Measurements from ENCODE around the gene WDR20. TPM values are rescaled to one million over a fixed set of nuclear protein-coding genes. Genes with fewer than 3 reads are reported as not detected.
A peak's percentile ranks its signal among the peaks of the same experiment; 100 is the strongest.

The WDR20 gene
- polyA plus RNA-seq, 4 donors: 14.6 to 33.1 (median 23.3) TPM

GRCh38 chr14:102213984-102214658 is 74.4 kb downstream of the WDR20 start:
- H3K9me3 ChIP-seq (ENCODE audit: control insufficient read depth in 2 of 2, insufficient read depth in 1 of 2, low read depth in 1 of 2, low read length in 1 of 2): no peaks in the 10 kb centered on the region
- H3K27me3 ChIP-seq (ENCODE audit: control insufficient read depth in 3 of 3, insufficient read depth in 3 of 3, low read length in 3 of 3): no peaks in the 10 kb centered on the region
- H3K36me3 ChIP-seq (ENCODE audit: control insufficient read depth in 3 of 3, insufficient read depth in 2 of 3, low read depth in 1 of 3, low read length in 3 of 3): peaks cover 0 to 72% (median 5%) of the 10 kb centered on the region in 3 donors
- no peak overlapping the region for H3K27ac ChIP-seq (ENCODE audit: low read depth in 1 of 3, low read length in 2 of 3)
- DNase-seq: no peak
- H3K4me3 ChIP-seq (ENCODE audit: low read depth in 1 of 3, low read length in 3 of 3): no peak overlapping the region
- 90 to 92% (median 91%) methylated on average over 25 of the region's 25 CpGs for WGBS, 3 donors
- H3K4me1 ChIP-seq (ENCODE audit: control insufficient read depth in 3 of 3, insufficient read depth in 2 of 3, low read depth in 1 of 3, low read length in 2 of 3): no peaks in the 10 kb centered on the region
- FAIRE-seq: no peak

- Histone ChIP-seq H3K27me3 (ENCODE audit: control insufficient read depth in 3 of 3, insufficient read depth in 3 of 3, low read length in 3 of 3) (no peaks in the 10 kb centered on the region), H3K4me1 (ENCODE audit: control insufficient read depth in 3 of 3, insufficient read depth in 2 of 3, low read depth in 1 of 3, low read length in 2 of 3) (no peaks in the 10 kb centered on the region), H3K36me3 (ENCODE audit: control insufficient read depth in 3 of 3, insufficient read depth in 2 of 3, low read depth in 1 of 3, low read length in 3 of 3) (peaks cover 0 to 77% (median 10%) of the 10 kb centered on the region in 3 donors), H3K4me3 (ENCODE audit: low read depth in 1 of 3, low read length in 3 of 3) (no peak overlapping the region), H3K9me3 (ENCODE audit: control insufficient read depth in 2 of 2, insufficient read depth in 1 of 2, low read depth in 1 of 2, low read length in 1 of 2) (no peaks in the 10 kb centered on the region), H3K27ac (ENCODE audit: low read depth in 1 of 3, low read length in 2 of 3) (no peak overlapping the region)
- FAIRE-seq: no peak
- WGBS, 3 donors: 71 to 89% (median 87%) methylated on average over 12 of the region's 12 CpGs
- peak in 1 of 2 donors; percentile 8 for DNase-seq
Measured at GRCh38 chr14:102215071-102215470, 75.4 kb downstream of the WDR20 start.

- H3K36me3 ChIP-seq (ENCODE audit: control insufficient read depth in 3 of 3, insufficient read depth in 2 of 3, low read depth in 1 of 3, low read length in 3 of 3): peaks cover 0 to 75% (median 9%) of the 10 kb centered on the region in 3 donors
- DNase-seq: no peak
- H3K4me3 ChIP-seq (ENCODE audit: low read depth in 1 of 3, low read length in 3 of 3): no peak overlapping the region
- no peak for FAIRE-seq
- WGBS, 3 donors: 87 to 94% (median 92%) methylated on average over 20 of the region's 20 CpGs
- H3K27me3 ChIP-seq (ENCODE audit: control insufficient read depth in 3 of 3, insufficient read depth in 3 of 3, low read length in 3 of 3): no peaks in the 10 kb centered on the region
- no peak overlapping the region for H3K27ac ChIP-seq (ENCODE audit: low read depth in 1 of 3, low read length in 2 of 3)
- H3K4me1 ChIP-seq (ENCODE audit: control insufficient read depth in 3 of 3, insufficient read depth in 2 of 3, low read depth in 1 of 3, low read length in 2 of 3): no peaks in the 10 kb centered on the region
- no peaks in the 10 kb centered on the region for H3K9me3 ChIP-seq (ENCODE audit: control insufficient read depth in 2 of 2, insufficient read depth in 1 of 2, low read depth in 1 of 2, low read length in 1 of 2)
Measured at GRCh38 chr14:102215576-102216250, 76.0 kb downstream of the WDR20 start.

GRCh38 chr14:102217399-102217798 is 77.7 kb downstream of the WDR20 start:
- no peak overlapping the region for H3K4me3 ChIP-seq (ENCODE audit: low read depth in 1 of 3, low read length in 3 of 3)
- no peaks in the 10 kb centered on the region for H3K27me3 ChIP-seq (ENCODE audit: control insufficient read depth in 3 of 3, insufficient read depth in 3 of 3, low read length in 3 of 3)
- WGBS, 3 donors: 92 to 98% (median 96%) methylated on average over 10 of the region's 10 CpGs
- no peak overlapping the region for H3K27ac ChIP-seq (ENCODE audit: low read depth in 1 of 3, low read length in 2 of 3)
- H3K4me1 ChIP-seq (ENCODE audit: control insufficient read depth in 3 of 3, insufficient read depth in 2 of 3, low read depth in 1 of 3, low read length in 2 of 3): peaks cover 0 to 6% (median 0%) of the 10 kb centered on the region in 3 donors
- DNase-seq (no peak), FAIRE-seq (no peak)
- peaks cover 0 to 74% (median 6%) of the 10 kb centered on the region in 3 donors for H3K36me3 ChIP-seq (ENCODE audit: control insufficient read depth in 3 of 3, insufficient read depth in 2 of 3, low read depth in 1 of 3, low read length in 3 of 3)
- no peaks in the 10 kb centered on the region for H3K9me3 ChIP-seq (ENCODE audit: control insufficient read depth in 2 of 2, insufficient read depth in 1 of 2, low read depth in 1 of 2, low read length in 1 of 2)

GRCh38 chr14:102217987-102218421 is 78.3 kb downstream of the WDR20 start:
- 91 to 94% (median 93%) methylated on average over 14 of the region's 14 CpGs for WGBS, 3 donors
- FAIRE-seq: no peak
- H3K4me1 ChIP-seq (ENCODE audit: control insufficient read depth in 3 of 3, insufficient read depth in 2 of 3, low read depth in 1 of 3, low read length in 2 of 3): peaks cover 0 to 6% (median 0%) of the 10 kb centered on the region in 3 donors
- H3K27me3 ChIP-seq (ENCODE audit: control insufficient read depth in 3 of 3, insufficient read depth in 3 of 3, low read length in 3 of 3): no peaks in the 10 kb centered on the region
- no peak for DNase-seq
- H3K27ac ChIP-seq (ENCODE audit: low read depth in 1 of 3, low read length in 2 of 3): no peak overlapping the region
- no peak overlapping the region for H3K4me3 ChIP-seq (ENCODE audit: low read depth in 1 of 3, low read length in 3 of 3)
- H3K9me3 ChIP-seq (ENCODE audit: control insufficient read depth in 2 of 2, insufficient read depth in 1 of 2, low read depth in 1 of 2, low read length in 1 of 2): no peaks in the 10 kb centered on the region
- peaks cover 0 to 74% (median 6%) of the 10 kb centered on the region in 3 donors for H3K36me3 ChIP-seq (ENCODE audit: control insufficient read depth in 3 of 3, insufficient read depth in 2 of 3, low read depth in 1 of 3, low read length in 3 of 3)

- peaks cover 0 to 6% (median 0%) of the 10 kb centered on the region in 3 donors for H3K4me1 ChIP-seq (ENCODE audit: control insufficient read depth in 3 of 3, insufficient read depth in 2 of 3, low read depth in 1 of 3, low read length in 2 of 3)
- no peaks in the 10 kb centered on the region for H3K27me3 ChIP-seq (ENCODE audit: control insufficient read depth in 3 of 3, insufficient read depth in 3 of 3, low read length in 3 of 3)
- no peak overlapping the region for H3K27ac ChIP-seq (ENCODE audit: low read depth in 1 of 3, low read length in 2 of 3)
- no peaks in the 10 kb centered on the region for H3K9me3 ChIP-seq (ENCODE audit: control insufficient read depth in 2 of 2, insufficient read depth in 1 of 2, low read depth in 1 of 2, low read length in 1 of 2)
- 89 to 95% (median 92%) methylated on average over 16 of the region's 16 CpGs for WGBS, 3 donors
- DNase-seq (no peak), FAIRE-seq (no peak)
- no peak overlapping the region for H3K4me3 ChIP-seq (ENCODE audit: low read depth in 1 of 3, low read length in 3 of 3)
- peaks cover 0 to 70% (median 6%) of the 10 kb centered on the region in 3 donors for H3K36me3 ChIP-seq (ENCODE audit: control insufficient read depth in 3 of 3, insufficient read depth in 2 of 3, low read depth in 1 of 3, low read length in 3 of 3)
Measured at GRCh38 chr14:102218688-102219087, 79.0 kb downstream of the WDR20 start.

GRCh38 chr14:102219316-102219715 is 79.6 kb downstream of the WDR20 start:
- Histone ChIP-seq H3K4me1 (ENCODE audit: control insufficient read depth in 3 of 3, insufficient read depth in 2 of 3, low read depth in 1 of 3, low read length in 2 of 3) (peaks cover 0 to 6% (median 0%) of the 10 kb centered on the region in 3 donors), H3K27ac (ENCODE audit: low read depth in 1 of 3, low read length in 2 of 3) (no peak overlapping the region), H3K4me3 (ENCODE audit: low read depth in 1 of 3, low read length in 3 of 3) (no peak overlapping the region), H3K9me3 (ENCODE audit: control insufficient read depth in 2 of 2, insufficient read depth in 1 of 2, low read depth in 1 of 2, low read length in 1 of 2) (no peaks in the 10 kb centered on the region), H3K36me3 (ENCODE audit: control insufficient read depth in 3 of 3, insufficient read depth in 2 of 3, low read depth in 1 of 3, low read length in 3 of 3) (peaks cover 0 to 65% (median 8%) of the 10 kb centered on the region in 3 donors), H3K27me3 (ENCODE audit: control insufficient read depth in 3 of 3, insufficient read depth in 3 of 3, low read length in 3 of 3) (no peaks in the 10 kb centered on the region)
- WGBS, 3 donors: 95 to 96% (median 95%) methylated on average over 16 of the region's 16 CpGs
- DNase-seq (no peak), FAIRE-seq (no peak)

- H3K9me3 ChIP-seq (ENCODE audit: control insufficient read depth in 2 of 2, insufficient read depth in 1 of 2, low read depth in 1 of 2, low read length in 1 of 2): no peaks in the 10 kb centered on the region
- no peak overlapping the region for H3K27ac ChIP-seq (ENCODE audit: low read depth in 1 of 3, low read length in 2 of 3)
- DNase-seq (no peak), FAIRE-seq (no peak)
- H3K4me1 ChIP-seq (ENCODE audit: control insufficient read depth in 3 of 3, insufficient read depth in 2 of 3, low read depth in 1 of 3, low read length in 2 of 3): peaks cover 0 to 6% (median 0%) of the 10 kb centered on the region in 3 donors
- no peaks in the 10 kb centered on the region for H3K27me3 ChIP-seq (ENCODE audit: control insufficient read depth in 3 of 3, insufficient read depth in 3 of 3, low read length in 3 of 3)
- H3K4me3 ChIP-seq (ENCODE audit: low read depth in 1 of 3, low read length in 3 of 3): no peak overlapping the region
- H3K36me3 ChIP-seq (ENCODE audit: control insufficient read depth in 3 of 3, insufficient read depth in 2 of 3, low read depth in 1 of 3, low read length in 3 of 3): peaks cover 0 to 64% (median 8%) of the 10 kb centered on the region in 3 donors
- WGBS, 3 donors: 76 to 85% (median 84%) methylated on average over 12 of the region's 12 CpGs
Measured at GRCh38 chr14:102220031-102220430, 80.3 kb downstream of the WDR20 start.
